Liver (tissue), 9 donors: ENCODE data around the gene EFNB1. TPM values are rescaled to one million over a fixed set of nuclear protein-coding genes. Genes with fewer than 3 reads are reported as not detected.

Experiments used
- DNase-seq: peaks from one replicate; pipeline ENCODE4 v3.0.0-alpha.2; 2017; ENCODE audit warnings: low spot score
- H3K27ac ChIP-seq, 2 donors: one replicate each; pipeline ENCODE4 v1.7.0; 2013; ENCODE audit warnings: inconsistent platforms in 2 of 2, low read length in 2 of 2, control low read depth in 1 of 2, low read depth in 1 of 2, mild to moderate bottlenecking in 1 of 2
- H3K27me3 ChIP-seq, 4 donors: one replicate each; pipeline versions ENCODE4 v1.6.1 to v1.7.0; 2013; ENCODE audit warnings: low read length in 3 of 4, inconsistent platforms in 1 of 4, mild to moderate bottlenecking in 1 of 4, moderate library complexity in 1 of 4; ENCODE audit not compliant: control insufficient read depth in 4 of 4, insufficient read depth in 4 of 4
- H3K36me3 ChIP-seq, 4 donors: one replicate each; pipeline versions ENCODE4 v1.6.1 to v1.7.0; 2013; ENCODE audit warnings: low read length in 3 of 4, mild to moderate bottlenecking in 3 of 4, low read depth in 1 of 4, moderate library complexity in 1 of 4; ENCODE audit not compliant: control insufficient read depth in 4 of 4, insufficient read depth in 3 of 4
- H3K4me1 ChIP-seq, 4 donors: one replicate each; pipeline versions ENCODE4 v1.6.1 to v1.7.0; 2013; ENCODE audit warnings: low read length in 3 of 4, mild to moderate bottlenecking in 3 of 4, moderate library complexity in 1 of 4; ENCODE audit not compliant: control insufficient read depth in 4 of 4, insufficient read depth in 4 of 4
- H3K4me3 ChIP-seq, 3 donors: one replicate each; pipeline versions ENCODE4 v1.6.1 to v1.7.0; 2013; ENCODE audit warnings: low read length in 3 of 3, control low read depth in 1 of 3, low read depth in 1 of 3, mild to moderate bottlenecking in 1 of 3
- H3K9ac ChIP-seq, 2 donors: one replicate each; pipeline ENCODE4 v1.7.0; 2013; ENCODE audit warnings: low read length in 2 of 2, mild to moderate bottlenecking in 2 of 2, moderate library complexity in 2 of 2, control low read depth in 1 of 2, low read depth in 1 of 2
- H3K9me3 ChIP-seq, 4 donors: one replicate each; pipeline versions ENCODE4 v1.6.1 to v1.7.0; 2013; ENCODE audit warnings: low read length in 3 of 4; ENCODE audit not compliant: control insufficient read depth in 4 of 4
- EGR1 ChIP-seq, 2 donors: IDR thresholded peaks; 2 replicates each; pipeline ENCODE4 v1.6.1; 2016 to 2018; ENCODE audit warnings: antibody characterized with exemption in 2 of 2, low read depth in 2 of 2
- FOXA1 ChIP-seq: IDR thresholded peaks from 2 replicates; pipeline ENCODE4 v1.6.1; 2016; ENCODE audit warnings: antibody characterized with exemption
- FOXA2 ChIP-seq: IDR thresholded peaks from 2 replicates; pipeline ENCODE4 v1.6.1; 2016; ENCODE audit warnings: antibody characterized with exemption
- GABPA ChIP-seq, 2 donors: IDR thresholded peaks in 1 of 2; conservative IDR thresholded peaks in 1 of 2; 2 replicates each; pipeline ENCODE4 v1.6.1; 2016; ENCODE audit warnings: antibody characterized with exemption in 2 of 2, mild to moderate bottlenecking in 1 of 2, moderate library complexity in 1 of 2
- HNF4A ChIP-seq, 2 donors: conservative IDR thresholded peaks; 2 replicates each; pipeline ENCODE4 v1.6.1; 2016; ENCODE audit warnings: antibody characterized with exemption in 2 of 2, mild to moderate bottlenecking in 2 of 2
- HNF4G ChIP-seq: IDR thresholded peaks from 2 replicates; pipeline ENCODE4 v1.6.1; 2016; ENCODE audit warnings: antibody characterized with exemption
- JUND ChIP-seq, 2 donors: IDR thresholded peaks; 2 replicates each; pipeline ENCODE4 v1.6.1; 2016; ENCODE audit warnings: antibody characterized with exemption in 2 of 2
- RAD21 ChIP-seq, 2 donors: IDR thresholded peaks; 2 replicates each; pipeline ENCODE4 v1.6.1; 2016; ENCODE audit warnings: antibody characterized with exemption in 2 of 2, mild to moderate bottlenecking in 2 of 2
- RXRA ChIP-seq, 2 donors: IDR thresholded peaks; 2 replicates each; pipeline ENCODE4 v1.6.1; 2017 to 2018; ENCODE audit warnings: antibody characterized with exemption in 2 of 2, mild to moderate bottlenecking in 1 of 2
- SP1 ChIP-seq: IDR thresholded peaks from 2 replicates; pipeline ENCODE4 v1.6.1; 2018; ENCODE audit warnings: antibody characterized with exemption, mild to moderate bottlenecking
- TAF1 ChIP-seq: conservative IDR thresholded peaks from 2 replicates; pipeline ENCODE4 v1.6.1; 2016; ENCODE audit warnings: antibody characterized with exemption, mild to moderate bottlenecking
- YY1 ChIP-seq: IDR thresholded peaks from 2 replicates; pipeline ENCODE4 v1.6.1; 2016; ENCODE audit warnings: antibody characterized with exemption, mild to moderate bottlenecking
- WGBS: extraction: QIAGEN DNeasy Blood & Tissue Kit; methylation state at CpG from one replicate; pipeline ENCODE4 v1.1.7; 2013; 5-methylcytosine and 5-hydroxymethylcytosine counted together
- polyA plus RNA-seq, 2 donors: library from polyadenylated mRNA; stranded (reverse) in 1 of 2; unstranded in 1 of 2; fragments of 200-250 nt in 1 of 2; fragments of >200 nt in 1 of 2; fragmentation: Nextera tagmentation in 1 of 2; extraction: Ambion mirVana in 1 of 2; gene quantifications; one replicate each; pipeline versions ENCODE4 v1.2.1 to v1.2.3, GENCODE V29; 2013 to 2015
- total RNA-seq, 2 donors: library from RNA; depleted of rRNA; stranded (reverse); fragments of >200 nt; gene quantifications; one replicate each; pipeline ENCODE4 v1.2.3, GENCODE V29; 2014
- TF ChIP-seq, protein P1 (sequence below): IDR thresholded peaks from 2 replicates; pipeline ENCODE4 v1.6.1; 2016; ENCODE audit warnings: antibody characterized with exemption
- TF ChIP-seq, protein P2 (sequence below): IDR thresholded peaks from 2 replicates; pipeline ENCODE4 v1.6.1; 2016; ENCODE audit warnings: antibody characterized with exemption, mild to moderate bottlenecking
- TF ChIP-seq, protein P3 (sequence below): IDR thresholded peaks from 2 replicates; pipeline ENCODE4 v1.6.1; 2016; ENCODE audit warnings: antibody characterized with exemption
- TF ChIP-seq, protein P4 (sequence below): fragments of 150-350 bp; IDR thresholded peaks from 2 replicates; pipeline ENCODE4 v1.5.1; 2017; ENCODE audit warnings: improper control_type of control experiment, low read depth, low read length; ENCODE audit not compliant: missing input control
- TF ChIP-seq, protein P5 (sequence below): IDR thresholded peaks from 2 replicates; pipeline ENCODE4 v1.6.1; 2016; ENCODE audit warnings: antibody characterized with exemption
- donor health status: healthy.
- donor health status: healthy.
- donor health status: healthy.
- donor health status: healthy.
- donor health status: healthy.

Gene EFNB1
- total and polyA plus RNA-seq, 4 donors, result 3.6 to 8.9 (median 8.1) TPM

DNA sequence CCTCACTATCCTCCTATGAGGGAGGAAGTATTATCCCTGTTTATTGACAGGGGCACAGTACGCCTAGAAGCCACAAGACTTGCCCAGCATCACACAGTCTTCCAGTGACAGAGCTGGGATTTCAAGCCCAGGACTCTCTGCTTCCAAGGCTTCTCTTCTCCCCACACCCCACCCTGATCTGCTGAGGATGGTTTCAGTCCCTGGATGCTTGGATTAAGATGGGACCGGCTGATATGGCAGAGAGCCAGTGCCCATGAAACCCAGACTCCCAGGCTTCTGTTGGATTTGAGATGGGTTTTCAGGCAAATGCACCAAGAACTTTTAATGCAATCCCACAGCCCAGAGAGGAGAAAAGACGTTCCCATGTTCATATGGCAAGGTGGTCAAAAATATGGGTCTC is 23.2 kb downstream of the EFNB1 start:
- TF ChIP-seq HNF4A (conservative IDR thresholded peaks at IDR 0.05) (no peak), TAF1 (no peak), GABPA (IDR thresholded peaks at IDR 0.05 in 1 of 2, conservative IDR thresholded peaks at IDR 0.05 in 1 of 2) (no peak), HNF4G (no peak), RXRA (IDR thresholded peaks at IDR 0.05) (no peak), YY1 (no peak), SP1 (no peak), FOXA2 (no peak), FOXA1 (no peak)
- TF ChIP-seq, protein P1, sequence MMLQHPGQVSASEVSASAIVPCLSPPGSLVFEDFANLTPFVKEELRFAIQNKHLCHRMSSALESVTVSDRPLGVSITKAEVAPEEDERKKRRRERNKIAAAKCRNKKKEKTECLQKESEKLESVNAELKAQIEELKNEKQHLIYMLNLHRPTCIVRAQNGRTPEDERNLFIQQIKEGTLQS, result no peak
- TF ChIP-seq, protein P2, sequence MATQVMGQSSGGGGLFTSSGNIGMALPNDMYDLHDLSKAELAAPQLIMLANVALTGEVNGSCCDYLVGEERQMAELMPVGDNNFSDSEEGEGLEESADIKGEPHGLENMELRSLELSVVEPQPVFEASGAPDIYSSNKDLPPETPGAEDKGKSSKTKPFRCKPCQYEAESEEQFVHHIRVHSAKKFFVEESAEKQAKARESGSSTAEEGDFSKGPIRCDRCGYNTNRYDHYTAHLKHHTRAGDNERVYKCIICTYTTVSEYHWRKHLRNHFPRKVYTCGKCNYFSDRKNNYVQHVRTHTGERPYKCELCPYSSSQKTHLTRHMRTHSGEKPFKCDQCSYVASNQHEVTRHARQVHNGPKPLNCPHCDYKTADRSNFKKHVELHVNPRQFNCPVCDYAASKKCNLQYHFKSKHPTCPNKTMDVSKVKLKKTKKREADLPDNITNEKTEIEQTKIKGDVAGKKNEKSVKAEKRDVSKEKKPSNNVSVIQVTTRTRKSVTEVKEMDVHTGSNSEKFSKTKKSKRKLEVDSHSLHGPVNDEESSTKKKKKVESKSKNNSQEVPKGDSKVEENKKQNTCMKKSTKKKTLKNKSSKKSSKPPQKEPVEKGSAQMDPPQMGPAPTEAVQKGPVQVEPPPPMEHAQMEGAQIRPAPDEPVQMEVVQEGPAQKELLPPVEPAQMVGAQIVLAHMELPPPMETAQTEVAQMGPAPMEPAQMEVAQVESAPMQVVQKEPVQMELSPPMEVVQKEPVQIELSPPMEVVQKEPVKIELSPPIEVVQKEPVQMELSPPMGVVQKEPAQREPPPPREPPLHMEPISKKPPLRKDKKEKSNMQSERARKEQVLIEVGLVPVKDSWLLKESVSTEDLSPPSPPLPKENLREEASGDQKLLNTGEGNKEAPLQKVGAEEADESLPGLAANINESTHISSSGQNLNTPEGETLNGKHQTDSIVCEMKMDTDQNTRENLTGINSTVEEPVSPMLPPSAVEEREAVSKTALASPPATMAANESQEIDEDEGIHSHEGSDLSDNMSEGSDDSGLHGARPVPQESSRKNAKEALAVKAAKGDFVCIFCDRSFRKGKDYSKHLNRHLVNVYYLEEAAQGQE, result no peak
- TF ChIP-seq, protein P3, sequence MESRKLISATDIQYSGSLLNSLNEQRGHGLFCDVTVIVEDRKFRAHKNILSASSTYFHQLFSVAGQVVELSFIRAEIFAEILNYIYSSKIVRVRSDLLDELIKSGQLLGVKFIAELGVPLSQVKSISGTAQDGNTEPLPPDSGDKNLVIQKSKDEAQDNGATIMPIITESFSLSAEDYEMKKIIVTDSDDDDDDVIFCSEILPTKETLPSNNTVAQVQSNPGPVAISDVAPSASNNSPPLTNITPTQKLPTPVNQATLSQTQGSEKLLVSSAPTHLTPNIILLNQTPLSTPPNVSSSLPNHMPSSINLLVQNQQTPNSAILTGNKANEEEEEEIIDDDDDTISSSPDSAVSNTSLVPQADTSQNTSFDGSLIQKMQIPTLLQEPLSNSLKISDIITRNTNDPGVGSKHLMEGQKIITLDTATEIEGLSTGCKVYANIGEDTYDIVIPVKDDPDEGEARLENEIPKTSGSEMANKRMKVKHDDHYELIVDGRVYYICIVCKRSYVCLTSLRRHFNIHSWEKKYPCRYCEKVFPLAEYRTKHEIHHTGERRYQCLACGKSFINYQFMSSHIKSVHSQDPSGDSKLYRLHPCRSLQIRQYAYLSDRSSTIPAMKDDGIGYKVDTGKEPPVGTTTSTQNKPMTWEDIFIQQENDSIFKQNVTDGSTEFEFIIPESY, result no peak
- TF ChIP-seq, protein P4, sequence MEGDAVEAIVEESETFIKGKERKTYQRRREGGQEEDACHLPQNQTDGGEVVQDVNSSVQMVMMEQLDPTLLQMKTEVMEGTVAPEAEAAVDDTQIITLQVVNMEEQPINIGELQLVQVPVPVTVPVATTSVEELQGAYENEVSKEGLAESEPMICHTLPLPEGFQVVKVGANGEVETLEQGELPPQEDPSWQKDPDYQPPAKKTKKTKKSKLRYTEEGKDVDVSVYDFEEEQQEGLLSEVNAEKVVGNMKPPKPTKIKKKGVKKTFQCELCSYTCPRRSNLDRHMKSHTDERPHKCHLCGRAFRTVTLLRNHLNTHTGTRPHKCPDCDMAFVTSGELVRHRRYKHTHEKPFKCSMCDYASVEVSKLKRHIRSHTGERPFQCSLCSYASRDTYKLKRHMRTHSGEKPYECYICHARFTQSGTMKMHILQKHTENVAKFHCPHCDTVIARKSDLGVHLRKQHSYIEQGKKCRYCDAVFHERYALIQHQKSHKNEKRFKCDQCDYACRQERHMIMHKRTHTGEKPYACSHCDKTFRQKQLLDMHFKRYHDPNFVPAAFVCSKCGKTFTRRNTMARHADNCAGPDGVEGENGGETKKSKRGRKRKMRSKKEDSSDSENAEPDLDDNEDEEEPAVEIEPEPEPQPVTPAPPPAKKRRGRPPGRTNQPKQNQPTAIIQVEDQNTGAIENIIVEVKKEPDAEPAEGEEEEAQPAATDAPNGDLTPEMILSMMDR, result no peak
- Histone ChIP-seq H3K9ac (peak overlapping the region in 1 of 2 donors; percentile 10), H3K27me3 (peaks cover 0 to 3% (median 0%) of the 10 kb centered on the region in 4 donors), H3K27ac (no peak overlapping the region), H3K9me3 (no peaks in the 10 kb centered on the region), H3K4me1 (peaks cover 0 to 2% (median 0%) of the 10 kb centered on the region in 4 donors), H3K4me3 (no peak overlapping the region), H3K36me3 (no peaks in the 10 kb centered on the region)
- DNase-seq, result no peak
- WGBS, result 91% methylated on average over 3 of the region's 3 CpGs

DNA sequence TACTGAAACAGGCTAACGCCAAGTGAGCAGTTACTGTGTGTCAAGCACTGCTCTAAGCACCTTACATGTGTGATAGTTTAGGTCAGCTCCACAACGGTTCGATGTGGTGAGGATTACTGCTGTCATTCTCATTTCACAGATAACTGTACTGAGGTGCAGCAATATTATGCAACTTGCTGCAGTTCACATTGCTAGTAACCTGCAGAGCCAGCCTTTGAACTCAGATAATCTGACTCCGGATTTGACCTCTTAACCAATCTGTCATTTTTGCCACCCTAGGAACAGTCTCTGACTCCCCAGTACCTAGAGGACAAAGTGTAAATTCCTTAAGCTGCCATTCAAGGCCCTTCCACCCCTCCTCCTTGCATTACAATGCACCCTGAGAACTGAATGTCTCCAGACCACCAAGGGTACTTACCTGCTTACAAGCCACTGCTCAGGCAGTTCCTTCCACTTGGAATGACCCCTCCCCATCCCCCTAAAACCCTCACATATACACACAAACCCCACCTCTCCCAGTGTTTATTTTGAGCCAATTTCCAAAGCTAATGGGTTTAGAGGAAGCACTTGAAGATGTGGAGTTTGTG is 24.9 kb downstream of the EFNB1 start:
- Histone ChIP-seq H3K4me3 (no peak overlapping the region), H3K36me3 (no peaks in the 10 kb centered on the region), H3K27ac (no peak overlapping the region), H3K9ac (no peak overlapping the region), H3K9me3 (no peaks in the 10 kb centered on the region), H3K27me3 (peaks cover 0 to 3% (median 0%) of the 10 kb centered on the region in 4 donors), H3K4me1 (peaks cover 0 to 2% (median 0%) of the 10 kb centered on the region in 4 donors)
- WGBS, result 50% methylated on average over 4 of the region's 4 CpGs
- TF ChIP-seq RXRA (IDR thresholded peaks at IDR 0.05), result peak; percentile 60 to 73
- TF ChIP-seq, protein P5, sequence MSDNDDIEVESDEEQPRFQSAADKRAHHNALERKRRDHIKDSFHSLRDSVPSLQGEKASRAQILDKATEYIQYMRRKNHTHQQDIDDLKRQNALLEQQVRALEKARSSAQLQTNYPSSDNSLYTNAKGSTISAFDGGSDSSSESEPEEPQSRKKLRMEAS, result no peak
- TF ChIP-seq GABPA (IDR thresholded peaks at IDR 0.05 in 1 of 2, conservative IDR thresholded peaks at IDR 0.05 in 1 of 2), result no peak
- no peak for TF ChIP-seq EGR1 (IDR thresholded peaks at IDR 0.05; ENCODE audit: low read depth in 2 of 2)
- TF ChIP-seq, protein P2, result no peak
- no peak for TF ChIP-seq RAD21 (IDR thresholded peaks at IDR 0.05)
- no peak for TF ChIP-seq FOXA1
- TF ChIP-seq JUND (IDR thresholded peaks at IDR 0.05), result no peak
- TF ChIP-seq, protein P1, result no peak
- peak; percentile 9 for TF ChIP-seq SP1
- peak; percentile 50 to 66 for TF ChIP-seq HNF4A (conservative IDR thresholded peaks at IDR 0.05)
- no peak for TF ChIP-seq TAF1
- no peak for TF ChIP-seq YY1
- DNase-seq, result no peak
